ENCODE results near the gene EXD3.
"Not testable (repeated sequence)": the region's sequence is repeated elsewhere in the genome, so short reads cannot be mapped to it uniquely, and the experiment has no call there.

The EXD3 gene

GRCh38 chr9:137264067-137264466 lies 158.9 kb downstream of the EXD3 start:
- DNase-seq, result no peak

DNA sequence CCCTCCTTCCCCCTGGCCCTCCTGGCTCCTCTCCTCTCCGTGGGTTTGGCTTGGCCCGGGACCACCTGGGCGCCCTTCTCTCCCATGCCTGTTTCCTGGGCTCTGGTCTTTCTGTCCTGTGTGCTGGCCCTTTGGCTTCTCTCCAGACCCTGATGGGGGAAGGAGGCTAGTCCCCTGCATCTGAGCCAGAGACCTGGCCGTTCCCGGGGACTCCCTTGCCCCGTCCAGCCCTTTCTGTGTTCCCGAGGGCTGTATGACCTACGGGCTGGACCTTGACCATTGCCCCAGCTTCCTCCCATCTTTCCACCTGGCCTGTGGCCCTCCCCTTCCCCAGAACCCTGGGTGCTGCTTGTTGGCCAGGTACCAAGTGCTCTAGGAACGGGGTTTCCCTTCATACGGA lies 159.5 kb downstream of the EXD3 start:
- DNase-seq, result no peak

DNA sequence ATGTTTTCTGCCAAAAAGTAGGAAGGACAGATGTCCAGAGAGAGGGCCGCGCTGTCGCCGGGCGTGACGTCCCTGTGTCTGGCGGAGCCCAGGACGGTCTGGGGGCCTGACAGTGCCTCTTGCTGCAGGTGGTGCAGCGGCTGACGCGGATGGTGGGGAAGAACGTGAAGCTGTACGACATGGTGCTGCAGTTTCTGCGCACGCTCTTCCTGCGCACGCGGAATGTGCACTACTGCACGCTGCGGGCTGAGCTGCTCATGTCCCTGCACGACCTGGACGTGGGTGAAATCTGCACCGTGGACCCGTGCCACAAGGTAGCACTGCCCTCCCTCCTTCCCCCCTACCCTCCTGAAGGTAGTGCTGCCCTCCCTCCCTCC lies 160.1 kb downstream of the EXD3 start:
- DNase-seq, result no peak

DNA sequence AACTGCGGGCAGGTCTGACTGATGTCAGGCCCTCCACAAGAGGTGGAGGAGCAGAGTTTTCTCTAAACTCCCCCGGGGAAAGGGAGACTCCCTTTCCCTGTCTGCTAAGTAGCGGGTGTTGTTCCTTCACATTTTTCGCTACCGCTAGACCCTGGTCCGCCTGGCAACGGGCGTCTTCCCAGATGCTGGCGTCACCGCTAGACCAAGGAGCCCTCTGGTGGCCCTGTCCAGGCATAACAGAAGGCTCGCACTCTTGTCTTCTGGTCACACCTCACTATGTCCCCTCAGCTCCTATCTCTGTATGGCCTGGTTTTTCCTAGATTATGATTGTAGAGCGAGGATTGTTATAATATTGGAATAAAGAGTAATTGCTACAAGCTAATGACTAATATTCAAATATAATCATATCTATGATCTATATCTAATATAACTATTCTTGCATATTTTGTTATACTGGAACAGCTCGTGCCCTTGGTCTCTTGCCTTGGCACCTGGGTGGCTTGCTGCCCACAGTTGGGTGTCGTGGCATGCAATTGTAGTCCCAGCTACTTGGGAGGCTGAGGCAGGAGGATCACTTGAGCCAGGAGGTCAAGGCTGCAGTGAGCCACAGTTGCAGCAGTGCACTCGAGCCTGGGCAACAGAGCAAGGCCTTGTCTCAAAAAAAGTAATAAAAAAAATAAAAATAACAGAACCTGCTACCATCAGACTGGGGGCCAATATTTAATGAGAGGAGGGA lies 160.6 kb downstream of the EXD3 start:
- DNase-seq, result not testable (repeated sequence)
